Mucosa of rectum (tissue), 2 donors: Measurements from ENCODE around the gene SOX11.

ENCODE experiments used
- H3K27ac ChIP-seq, 2 donors: one replicate each; pipeline ENCODE4 v1.7.0; 2013; ENCODE audit warnings: inconsistent platforms in 2 of 2, low read depth in 2 of 2, low read length in 2 of 2
- H3K27me3 ChIP-seq, 2 donors: one replicate each; pipeline ENCODE4 v1.7.0; 2013; ENCODE audit warnings: low read length in 2 of 2; ENCODE audit not compliant: control insufficient read depth in 2 of 2, insufficient read depth in 2 of 2
- H3K36me3 ChIP-seq, 2 donors: one replicate each; pipeline ENCODE4 v1.7.0; 2013; ENCODE audit warnings: low read length in 2 of 2; ENCODE audit not compliant: control insufficient read depth in 2 of 2, insufficient read depth in 2 of 2
- H3K4me1 ChIP-seq, 2 donors: one replicate each; pipeline ENCODE4 v1.7.0; 2013; ENCODE audit warnings: low read length in 2 of 2, mild to moderate bottlenecking in 1 of 2; ENCODE audit not compliant: control insufficient read depth in 2 of 2, insufficient read depth in 2 of 2
- H3K4me3 ChIP-seq, 2 donors: one replicate each; pipeline ENCODE4 v1.7.0; 2013; ENCODE audit warnings: low read length in 2 of 2
- H3K9ac ChIP-seq, 2 donors: one replicate each; pipeline ENCODE4 v1.7.0; 2013; ENCODE audit warnings: low read length in 2 of 2, low read depth in 1 of 2, mild to moderate bottlenecking in 1 of 2
- H3K9me3 ChIP-seq, 2 donors: one replicate each; pipeline ENCODE4 v1.7.0; 2013; ENCODE audit warnings: low read length in 2 of 2; ENCODE audit not compliant: control insufficient read depth in 2 of 2
- donor health status: healthy.
- donor health status: Normal muscosa, but diverticular disease.

Gene SOX11

GRCh38 chr2:5690718-5691220 is 1.4 kb upstream of the SOX11 start:
- Histone ChIP-seq H3K36me3 (no peaks in the 10 kb centered on the region), H3K4me1 (peaks cover 0 to 2% of the 10 kb centered on the region in 2 donors), H3K27ac (no peak overlapping the region), H3K9me3 (no peaks in the 10 kb centered on the region), H3K4me3 (no peak overlapping the region), H3K9ac (no peak overlapping the region), H3K27me3 (peaks cover 0 to 8% of the 10 kb centered on the region in 2 donors)

GRCh38 chr2:5691221-5691984 is 781 bp upstream of the SOX11 start:
- Histone ChIP-seq H3K4me1 (peaks cover 0 to 2% of the 10 kb centered on the region in 2 donors), H3K27me3 (peaks cover 0 to 8% of the 10 kb centered on the region in 2 donors), H3K9me3 (no peaks in the 10 kb centered on the region), H3K36me3 (no peaks in the 10 kb centered on the region), H3K27ac (no peak overlapping the region), H3K9ac (no peak overlapping the region), H3K4me3 (no peak overlapping the region)

- Histone ChIP-seq H3K4me1 (peaks cover 0 to 2% of the 10 kb centered on the region in 2 donors), H3K27ac (no peak overlapping the region), H3K4me3 (no peak overlapping the region), H3K36me3 (no peaks in the 10 kb centered on the region), H3K9ac (no peak overlapping the region), H3K27me3 (peaks cover 0 to 8% of the 10 kb centered on the region in 2 donors), H3K9me3 (no peaks in the 10 kb centered on the region)
Observed at GRCh38 chr2:5692561-5693286, 540 bp downstream of the SOX11 start.

GRCh38 chr2:5693287-5694201 is 1.4 kb downstream of the SOX11 start:
- H3K27ac ChIP-seq: no peak overlapping the region
- peaks cover 0 to 8% of the 10 kb centered on the region in 2 donors for H3K27me3 ChIP-seq
- H3K9ac ChIP-seq: no peak overlapping the region
- no peak overlapping the region for H3K4me3 ChIP-seq
- H3K9me3 ChIP-seq: no peaks in the 10 kb centered on the region
- H3K4me1 ChIP-seq: peaks cover 0 to 2% of the 10 kb centered on the region in 2 donors
- no peaks in the 10 kb centered on the region for H3K36me3 ChIP-seq

- H3K27me3 ChIP-seq: peaks cover 0 to 8% of the 10 kb centered on the region in 2 donors
- H3K4me1 ChIP-seq: peaks cover 0 to 2% of the 10 kb centered on the region in 2 donors
- H3K36me3 ChIP-seq: no peaks in the 10 kb centered on the region
- H3K9me3 ChIP-seq: no peaks in the 10 kb centered on the region
- no peak overlapping the region for H3K4me3 ChIP-seq
- H3K27ac ChIP-seq: no peak overlapping the region
- no peak overlapping the region for H3K9ac ChIP-seq
Observed at GRCh38 chr2:5694306-5694705, 2.1 kb downstream of the SOX11 start.

GRCh38 chr2:5695654-5696403 is 3.6 kb downstream of the SOX11 start:
- Histone ChIP-seq H3K27me3 (peaks cover 0 to 8% of the 10 kb centered on the region in 2 donors), H3K4me3 (no peak overlapping the region), H3K9me3 (no peaks in the 10 kb centered on the region), H3K27ac (no peak overlapping the region), H3K9ac (no peak overlapping the region), H3K36me3 (no peaks in the 10 kb centered on the region), H3K4me1 (peaks cover 0 to 2% of the 10 kb centered on the region in 2 donors)

GRCh38 chr2:5696404-5696944 is 4.3 kb downstream of the SOX11 start:
- no peak overlapping the region for H3K27ac ChIP-seq
- H3K9me3 ChIP-seq: no peaks in the 10 kb centered on the region
- H3K4me3 ChIP-seq: no peak overlapping the region
- peaks cover 0 to 2% of the 10 kb centered on the region in 2 donors for H3K4me1 ChIP-seq
- no peak overlapping the region for H3K9ac ChIP-seq
- peaks cover 0 to 8% of the 10 kb centered on the region in 2 donors for H3K27me3 ChIP-seq
- no peaks in the 10 kb centered on the region for H3K36me3 ChIP-seq

GRCh38 chr2:5696945-5697521 is 4.8 kb downstream of the SOX11 start:
- H3K9ac ChIP-seq: no peak overlapping the region
- no peaks in the 10 kb centered on the region for H3K9me3 ChIP-seq
- no peak overlapping the region for H3K27ac ChIP-seq
- H3K36me3 ChIP-seq: no peaks in the 10 kb centered on the region
- H3K27me3 ChIP-seq: peaks cover 0 to 8% of the 10 kb centered on the region in 2 donors
- peaks cover 0 to 2% of the 10 kb centered on the region in 2 donors for H3K4me1 ChIP-seq
- H3K4me3 ChIP-seq: no peak overlapping the region

- no peak overlapping the region for H3K27ac ChIP-seq
- H3K4me3 ChIP-seq: no peak overlapping the region
- H3K9me3 ChIP-seq: no peaks in the 10 kb centered on the region
- peaks cover 0 to 2% of the 10 kb centered on the region in 2 donors for H3K4me1 ChIP-seq
- no peaks in the 10 kb centered on the region for H3K36me3 ChIP-seq
- peaks cover 0 to 7% of the 10 kb centered on the region in 2 donors for H3K27me3 ChIP-seq
- no peak overlapping the region for H3K9ac ChIP-seq
Observed at GRCh38 chr2:5697562-5697961, 5.4 kb downstream of the SOX11 start.
